ENCODE results near the gene TMEM50A. TPM values are rescaled to one million over a fixed set of nuclear protein-coding genes. Genes with fewer than 3 reads are reported as not detected.

TMEM50A gene
- total and polyA plus RNA-seq, 9 of the 15 experiments (the other 6 are each of a cell fraction or from before 2014, with no cell fraction given) = 43.7 to 195 (median 137) TPM

GRCh38 chr1:25360596-25361581 lies 22.8 kb downstream of the TMEM50A start (continued):
- no peak for TF ChIP-seq RFX5 (IDR thresholded peaks at IDR 0.05; ENCODE audit: low read depth, low read length)
- TF ChIP-seq IFI16 (CRISPR knock-in tag; IDR thresholded peaks at IDR 0.05) = no peak
- no peak for TF ChIP-seq ZBTB34 (CRISPR knock-in tag; IDR thresholded peaks at IDR 0.05)
- 0 out of 2 replicates have a peak, but pooled peaks have one; percentile 28 for TF ChIP-seq ZNF57 (CRISPR knock-in tag; IDR thresholded peaks at IDR 0.05)
- TF ChIP-seq KAT8 (IDR thresholded peaks at IDR 0.05; ENCODE audit: low read depth) = no peak
- no peak for TF ChIP-seq CCAR2 (IDR thresholded peaks at IDR 0.05; ENCODE audit: low read depth, low read length)
- TF ChIP-seq ZNF785 (CRISPR knock-in tag; IDR thresholded peaks at IDR 0.05) = no peak
- TF ChIP-seq HDAC1 (IDR thresholded peaks at IDR 0.05) = 0 out of 4 replicates have a peak, but pooled peaks of 1 of the 2 experiments have one; percentile 17
- TF ChIP-seq SMAD1 (IDR thresholded peaks at IDR 0.05; ENCODE audit: low read depth, low read length, partially characterized antibody) = no peak
- TF ChIP-seq DMBX1 (CRISPR knock-in tag; IDR thresholded peaks at IDR 0.05; ENCODE audit: borderline replicate concordance) = peak; percentile 75; the same call in 1 of the 2 replicates
- peak; percentile 77 for TF ChIP-seq MAX (CRISPR knock-in tag; IDR thresholded peaks at IDR 0.05)
- no peak for TF ChIP-seq ATF1 (CRISPR knock-in tag; IDR thresholded peaks at IDR 0.05)
- TF ChIP-seq ATF1 (tag; IDR thresholded peaks at IDR 0.05) = peak; percentile 22; the same call in 1 of the 2 replicates
- TF ChIP-seq ZFP30 (CRISPR knock-in tag; IDR thresholded peaks at IDR 0.05; ENCODE audit: borderline replicate concordance) = no peak
- no peak for TF ChIP-seq SIRT6 (IDR thresholded peaks at IDR 0.05; ENCODE audit: low read depth, low read length)
- TF ChIP-seq SP1 (CRISPR knock-in tag; IDR thresholded peaks at IDR 0.05) = no peak
- TF ChIP-seq ZNF197 (CRISPR knock-in tag; IDR thresholded peaks at IDR 0.05; ENCODE audit: low read depth) = no peak
- TF ChIP-seq COPS2 (conservative IDR thresholded peaks at IDR 0.05) = no peak
- TF ChIP-seq TRIM28 (IDR thresholded peaks at IDR 0.05) = no peak
- TF ChIP-seq ID3 (CRISPR knock-in tag; IDR thresholded peaks at IDR 0.05) = no peak
- TF ChIP-seq ID3 (tag; IDR thresholded peaks at IDR 0.05) = no peak
- TF ChIP-seq HCFC1 (IDR thresholded peaks at IDR 0.05; ENCODE audit: low read depth, low read length) = no peak
- TF ChIP-seq SNIP1 (IDR thresholded peaks at IDR 0.05; ENCODE audit: low read depth) = no peak
- no peak for TF ChIP-seq FUS (optimal IDR thresholded peaks at IDR 0.05; ENCODE audit: low read depth, low read length)
- no peak for TF ChIP-seq ZNF217 (CRISPR knock-in tag; IDR thresholded peaks at IDR 0.05)
- no peak for TF ChIP-seq XRCC5 (IDR thresholded peaks at IDR 0.05; ENCODE audit: low read depth, low read length)
- 0 out of 2 replicates have a peak, but pooled peaks have one; percentile 22 for TF ChIP-seq ZBTB17 (CRISPR knock-in tag; IDR thresholded peaks at IDR 0.05)
- TF ChIP-seq TCF7 (IDR thresholded peaks at IDR 0.05; ENCODE audit: borderline replicate concordance) = no peak
- TF ChIP-seq ZNF76 (CRISPR knock-in tag; IDR thresholded peaks at IDR 0.05; ENCODE audit: borderline replicate concordance) = no peak
- TF ChIP-seq ZNF224 (CRISPR knock-in tag; IDR thresholded peaks at IDR 0.05) = no peak
